BLaER1 treated with 17β-estradiol and CSF1 and Interleukin-3, amounts not matched to agents 10 nM and 100 nM (cell line): Measurements from ENCODE around the gene NELL1.

Experiments used
- H3K27ac ChIP-seq, 11 experiments: shearing (Covaris generic); formaldehyde crosslinking; 2 replicates each; pipeline ENCODE4 v1.8.1; 2022
- H3K27me3 ChIP-seq, 11 experiments: shearing (Covaris generic); formaldehyde crosslinking; 2 replicates each; pipeline ENCODE4 v1.8.1; 2022
- H3K36me3 ChIP-seq, 11 experiments: shearing (Covaris generic); formaldehyde crosslinking; 2 replicates each; pipeline ENCODE4 v1.8.1; 2022
- H3K4me1 ChIP-seq, 10 experiments: shearing (Covaris generic); formaldehyde crosslinking; 2 replicates each; pipeline ENCODE4 v1.8.1; 2022
- H3K4me2 ChIP-seq, 11 experiments: shearing (Covaris generic); formaldehyde crosslinking; 2 replicates each; pipeline ENCODE4 v1.8.1; 2022
- H3K4me3 ChIP-seq, 10 experiments: shearing (Covaris generic); formaldehyde crosslinking; 2 replicates each; pipeline ENCODE4 v1.8.1; 2022
- H3K9ac ChIP-seq, 11 experiments: shearing (Covaris generic); formaldehyde crosslinking; 2 replicates each; pipeline ENCODE4 v1.8.1; 2022
- H3K9me3 ChIP-seq, 11 experiments: shearing (Covaris generic); formaldehyde crosslinking; replicated peaks in 1 of 11; 2 replicates each; pipeline ENCODE4 v1.8.1; 2022
- H4K20me1 ChIP-seq, 11 experiments: shearing (Covaris generic); formaldehyde crosslinking; 2 replicates each; pipeline ENCODE4 v1.8.1; 2022
- Cebpa-rat ChIP-seq, 11 experiments: shearing (Covaris generic); IDR thresholded peaks; 2 replicates each; pipeline ENCODE4 v1.8.1; 2022

The NELL1 gene

GRCh38 chr11:20634044-20634443 lies 35.3 kb upstream of the NELL1 start:
- Histone ChIP-seq H4K20me1 (no peaks in the 10 kb centered on the region), H3K9ac (no peak overlapping the region), H3K4me1 (peaks cover 0 to 5% (median 0%) of the 10 kb centered on the region in 10 experiments; a peak in 1 of 20 replicates), H3K27ac (no peak overlapping the region), H3K4me3 (no peak overlapping the region), H3K9me3 (peaks cover 0 to 9% (median 0%) of the 10 kb centered on the region in 11 experiments; a peak in 1 of 22 replicates), H3K36me3 (no peaks in the 10 kb centered on the region), H3K4me2 (no peak overlapping the region), H3K27me3 (no peaks in the 10 kb centered on the region)
- no peak for TF ChIP-seq Cebpa-rat (IDR thresholded peaks at IDR 0.05)

GRCh38 chr11:20634781-20635180 lies 34.6 kb upstream of the NELL1 start:
- no peak overlapping the region for H3K4me2 ChIP-seq
- no peak overlapping the region for H3K27ac ChIP-seq
- peaks cover 0 to 8% (median 0%) of the 10 kb centered on the region in 11 experiments; a peak in 1 of 22 replicates for H3K9me3 ChIP-seq
- peaks cover 0 to 5% (median 0%) of the 10 kb centered on the region in 10 experiments; a peak in 1 of 20 replicates for H3K4me1 ChIP-seq
- H3K36me3 ChIP-seq, result no peaks in the 10 kb centered on the region
- no peaks in the 10 kb centered on the region for H3K27me3 ChIP-seq
- no peak overlapping the region for H3K4me3 ChIP-seq
- no peak overlapping the region for H3K9ac ChIP-seq
- no peak for TF ChIP-seq Cebpa-rat (IDR thresholded peaks at IDR 0.05)
- no peaks in the 10 kb centered on the region for H4K20me1 ChIP-seq

GRCh38 chr11:20638074-20638473 lies 31.3 kb upstream of the NELL1 start:
- H4K20me1 ChIP-seq, result no peaks in the 10 kb centered on the region
- no peak overlapping the region for H3K9ac ChIP-seq
- H3K4me1 ChIP-seq, result peaks cover 0 to 5% (median 0%) of the 10 kb centered on the region in 10 experiments; a peak in 1 of 20 replicates
- H3K27me3 ChIP-seq, result no peaks in the 10 kb centered on the region
- H3K4me3 ChIP-seq, result no peak overlapping the region
- H3K27ac ChIP-seq, result no peak overlapping the region
- TF ChIP-seq Cebpa-rat (IDR thresholded peaks at IDR 0.05), result no peak
- H3K4me2 ChIP-seq, result no peak overlapping the region
- peaks cover 0 to 11% (median 9%) of the 10 kb centered on the region in 11 experiments; a peak in 14 of 22 replicates for H3K9me3 ChIP-seq
- H3K36me3 ChIP-seq, result no peaks in the 10 kb centered on the region

GRCh38 chr11:20639688-20640087 lies 29.7 kb upstream of the NELL1 start:
- no peak for TF ChIP-seq Cebpa-rat (IDR thresholded peaks at IDR 0.05)
- no peak overlapping the region for H3K4me3 ChIP-seq
- H3K27me3 ChIP-seq, result no peaks in the 10 kb centered on the region
- H3K36me3 ChIP-seq, result no peaks in the 10 kb centered on the region
- H3K27ac ChIP-seq, result no peak overlapping the region
- no peaks in the 10 kb centered on the region for H4K20me1 ChIP-seq
- H3K4me1 ChIP-seq, result peaks cover 0 to 5% (median 0%) of the 10 kb centered on the region in 10 experiments; a peak in 1 of 20 replicates
- peaks cover 0 to 11% (median 9%) of the 10 kb centered on the region in 11 experiments; a peak in 14 of 22 replicates for H3K9me3 ChIP-seq
- no peak overlapping the region for H3K9ac ChIP-seq
- no peak overlapping the region for H3K4me2 ChIP-seq

GRCh38 chr11:20640401-20640800 lies 29.0 kb upstream of the NELL1 start:
- Histone ChIP-seq H4K20me1 (no peaks in the 10 kb centered on the region), H3K9me3 (peaks cover 0 to 11% (median 9%) of the 10 kb centered on the region in 11 experiments; a peak in 14 of 22 replicates), H3K27me3 (no peaks in the 10 kb centered on the region), H3K4me2 (no peak overlapping the region), H3K4me1 (peaks cover 0 to 5% (median 0%) of the 10 kb centered on the region in 10 experiments; a peak in 1 of 20 replicates), H3K36me3 (no peaks in the 10 kb centered on the region), H3K4me3 (no peak overlapping the region), H3K9ac (no peak overlapping the region), H3K27ac (no peak overlapping the region)
- no peak for TF ChIP-seq Cebpa-rat (IDR thresholded peaks at IDR 0.05)

- H3K4me1 ChIP-seq, result peaks cover 0 to 11% (median 3%) of the 10 kb centered on the region in 10 experiments; a peak in 5 of 20 replicates
- H3K9me3 ChIP-seq, result peaks cover 0 to 11% (median 9%) of the 10 kb centered on the region in 11 experiments; a peak in 14 of 22 replicates
- no peak for TF ChIP-seq Cebpa-rat (IDR thresholded peaks at IDR 0.05)
- H3K27me3 ChIP-seq, result no peaks in the 10 kb centered on the region
- no peak overlapping the region for H3K27ac ChIP-seq
- no peak overlapping the region for H3K9ac ChIP-seq
- no peak overlapping the region for H3K4me2 ChIP-seq
- H3K4me3 ChIP-seq, result no peak overlapping the region
- no peaks in the 10 kb centered on the region for H3K36me3 ChIP-seq
- no peaks in the 10 kb centered on the region; a peak in 1 of 22 replicates for H4K20me1 ChIP-seq
Measured at GRCh38 chr11:20644360-20644759, 25.0 kb upstream of the NELL1 start.

- no peak for TF ChIP-seq Cebpa-rat (IDR thresholded peaks at IDR 0.05)
- no peak overlapping the region for H3K4me2 ChIP-seq
- H3K36me3 ChIP-seq, result no peaks in the 10 kb centered on the region
- peaks cover 0 to 29% (median 16%) of the 10 kb centered on the region in 10 experiments; a peak in 16 of 20 replicates for H3K4me1 ChIP-seq
- no peaks in the 10 kb centered on the region; a peak in 1 of 22 replicates for H4K20me1 ChIP-seq
- no peak overlapping the region for H3K4me3 ChIP-seq
- H3K9me3 ChIP-seq, result no peaks in the 10 kb centered on the region
- H3K27ac ChIP-seq, result no peak overlapping the region
- H3K27me3 ChIP-seq, result no peaks in the 10 kb centered on the region
- no peak overlapping the region for H3K9ac ChIP-seq
Measured at GRCh38 chr11:20647976-20648565, 21.3 kb upstream of the NELL1 start.

GRCh38 chr11:20652150-20652806 lies 17.1 kb upstream of the NELL1 start:
- H4K20me1 ChIP-seq, result no peaks in the 10 kb centered on the region; a peak in 1 of 22 replicates
- H3K9me3 ChIP-seq, result no peaks in the 10 kb centered on the region
- no peaks in the 10 kb centered on the region for H3K27me3 ChIP-seq
- no peak overlapping the region; a peak in 1 of 22 replicates for H3K27ac ChIP-seq
- H3K9ac ChIP-seq, result no peak overlapping the region
- no peak overlapping the region for H3K4me3 ChIP-seq
- peaks cover 0 to 71% (median 56%) of the 10 kb centered on the region in 10 experiments; a peak in 16 of 20 replicates for H3K4me1 ChIP-seq
- H3K4me2 ChIP-seq, result peak overlapping the region in 9 of 11 experiments; percentile 46 to 91 (median 80); a peak in 16 of 22 replicates
- TF ChIP-seq Cebpa-rat (IDR thresholded peaks at IDR 0.05), result no peak
- H3K36me3 ChIP-seq, result no peaks in the 10 kb centered on the region

GRCh38 chr11:20654038-20654437 lies 15.3 kb upstream of the NELL1 start:
- peaks cover 0 to 77% (median 53%) of the 10 kb centered on the region in 10 experiments; a peak in 16 of 20 replicates for H3K4me1 ChIP-seq
- peak overlapping the region in 8 of 11 experiments; percentile 46 to 91 (median 80); a peak in 16 of 22 replicates for H3K4me2 ChIP-seq
- H3K36me3 ChIP-seq, result no peaks in the 10 kb centered on the region
- no peak overlapping the region; a peak in 1 of 22 replicates for H3K27ac ChIP-seq
- H3K27me3 ChIP-seq, result no peaks in the 10 kb centered on the region
- TF ChIP-seq Cebpa-rat (IDR thresholded peaks at IDR 0.05), result no peak
- no peaks in the 10 kb centered on the region for H3K9me3 ChIP-seq
- H4K20me1 ChIP-seq, result no peaks in the 10 kb centered on the region
- H3K9ac ChIP-seq, result no peak overlapping the region
- H3K4me3 ChIP-seq, result peak overlapping the region in 2 of 10 experiments; percentile 10 to 35; a peak in 1 of 20 replicates
